ENCODE data around the gene CD70.
"Not testable (repeated sequence)": the region's sequence is repeated elsewhere in the genome, so short reads cannot be mapped to it uniquely, and the experiment has no call there.

Gene CD70

DNA sequence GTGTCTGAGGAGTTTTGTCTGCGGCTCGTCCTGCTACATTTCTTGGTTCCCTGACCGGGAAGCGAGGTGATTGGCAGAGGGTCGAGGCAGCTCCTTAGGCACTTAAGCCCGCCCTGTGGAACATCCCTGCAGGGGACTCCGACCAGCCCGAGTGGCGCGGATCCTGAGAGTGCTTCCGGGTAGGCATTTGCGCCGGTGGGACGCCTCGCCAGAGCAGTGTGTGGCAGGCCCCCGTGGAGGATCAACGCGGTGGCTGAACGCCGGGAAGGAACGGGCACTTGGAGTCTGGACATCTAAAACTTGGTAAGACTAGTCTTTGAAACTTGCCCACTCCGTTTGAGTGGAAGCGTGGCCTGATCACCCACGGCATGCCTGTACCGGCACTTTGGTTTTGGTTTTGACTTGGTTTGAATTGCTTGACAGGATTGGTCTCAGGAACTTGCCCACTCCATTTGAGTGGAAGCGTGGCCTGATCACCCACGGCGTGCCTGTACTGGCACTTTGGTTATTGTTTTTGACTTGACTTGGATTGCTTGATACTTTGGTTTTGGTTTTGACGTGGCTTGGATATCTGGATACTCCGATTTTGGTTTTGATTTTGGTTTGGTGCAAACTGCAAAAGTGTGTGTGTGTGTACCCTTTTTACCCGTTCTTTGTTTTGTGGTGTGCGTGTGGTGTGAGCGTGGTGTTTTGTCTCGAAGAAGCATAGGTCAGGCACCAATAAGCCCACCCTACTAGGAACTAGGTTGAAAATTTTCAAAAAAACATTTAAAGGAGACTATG lies 6.7 kb upstream of the CD70 start:
- not testable (repeated sequence) for H3K4me3 ChIP-seq (ENCODE audit: low read length); H3K4me1 ChIP-seq (ENCODE audit: insufficient read depth, low read length); H3K27ac ChIP-seq (ENCODE audit: low read depth, low read length); H3K9ac ChIP-seq (ENCODE audit: low read depth, low read length); H3K36me3 ChIP-seq (ENCODE audit: insufficient read depth, low read length)
- Histone ChIP-seq H3K9me3 (ENCODE audit: insufficient read depth, low read depth, low read length) (peaks cover 28% of the 10 kb centered on the region), H3K27me3 (ENCODE audit: insufficient read depth, low read length) (peaks cover 11% of the 10 kb centered on the region)
- 89% methylated on average over 32 of the region's 34 CpGs for WGBS

GRCh38 chr19:6596621-6597020 lies 5.7 kb upstream of the CD70 start:
- no peak overlapping the region for H3K4me3 ChIP-seq (ENCODE audit: low read length)
- no peak overlapping the region for H3K27ac ChIP-seq (ENCODE audit: low read depth, low read length)
- 75% methylated on average over 7 of the region's 7 CpGs for WGBS
- no peak overlapping the region for H3K9ac ChIP-seq (ENCODE audit: low read depth, low read length)
- peaks cover 19% of the 10 kb centered on the region for H3K27me3 ChIP-seq (ENCODE audit: insufficient read depth, low read length)
- no peaks in the 10 kb centered on the region for H3K36me3 ChIP-seq (ENCODE audit: insufficient read depth, low read length)
- no peaks in the 10 kb centered on the region for H3K4me1 ChIP-seq (ENCODE audit: insufficient read depth, low read length)
- H3K9me3 ChIP-seq (ENCODE audit: insufficient read depth, low read depth, low read length), result peaks cover 26% of the 10 kb centered on the region

DNA sequence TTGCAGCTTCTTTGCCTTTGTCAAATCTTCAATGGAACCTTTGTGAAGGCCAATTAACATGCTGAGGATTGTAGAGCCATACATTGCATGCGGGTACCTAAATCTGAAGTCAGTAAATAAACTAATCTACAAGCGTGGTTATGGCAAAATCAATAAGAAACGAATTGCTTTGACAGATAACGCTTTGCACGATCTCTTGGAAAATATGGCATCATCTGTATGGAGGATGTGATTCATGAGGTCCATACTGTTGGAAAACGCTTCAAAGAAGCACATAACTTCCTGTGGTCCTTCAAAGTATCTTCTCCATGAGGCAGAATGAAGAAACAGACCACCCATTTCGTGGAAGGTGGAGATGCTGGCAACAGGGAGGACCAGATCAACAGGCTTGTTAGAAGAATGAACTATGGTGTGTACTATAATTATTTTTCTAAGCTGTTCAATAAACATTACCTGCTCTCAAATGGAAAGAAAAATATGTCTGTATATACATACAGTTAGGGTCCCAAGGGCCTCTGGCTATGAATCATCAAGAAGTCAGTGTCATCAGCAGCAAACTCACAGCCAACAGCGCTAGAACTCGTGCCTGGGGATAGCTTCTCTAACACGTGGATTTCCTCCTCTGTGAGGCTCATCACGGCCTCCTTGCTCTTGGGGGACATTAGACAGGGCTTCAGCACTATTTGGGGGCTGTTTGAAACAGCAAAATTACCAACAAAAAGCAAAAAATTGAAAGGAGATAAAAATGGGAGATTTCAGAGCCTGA lies 2.9 kb upstream of the CD70 start:
- WGBS, result 59% methylated on average over 11 of the region's 11 CpGs
- no peak overlapping the region for H3K9ac ChIP-seq (ENCODE audit: low read depth, low read length)
- H3K27ac ChIP-seq (ENCODE audit: low read depth, low read length), result no peak overlapping the region

DNA sequence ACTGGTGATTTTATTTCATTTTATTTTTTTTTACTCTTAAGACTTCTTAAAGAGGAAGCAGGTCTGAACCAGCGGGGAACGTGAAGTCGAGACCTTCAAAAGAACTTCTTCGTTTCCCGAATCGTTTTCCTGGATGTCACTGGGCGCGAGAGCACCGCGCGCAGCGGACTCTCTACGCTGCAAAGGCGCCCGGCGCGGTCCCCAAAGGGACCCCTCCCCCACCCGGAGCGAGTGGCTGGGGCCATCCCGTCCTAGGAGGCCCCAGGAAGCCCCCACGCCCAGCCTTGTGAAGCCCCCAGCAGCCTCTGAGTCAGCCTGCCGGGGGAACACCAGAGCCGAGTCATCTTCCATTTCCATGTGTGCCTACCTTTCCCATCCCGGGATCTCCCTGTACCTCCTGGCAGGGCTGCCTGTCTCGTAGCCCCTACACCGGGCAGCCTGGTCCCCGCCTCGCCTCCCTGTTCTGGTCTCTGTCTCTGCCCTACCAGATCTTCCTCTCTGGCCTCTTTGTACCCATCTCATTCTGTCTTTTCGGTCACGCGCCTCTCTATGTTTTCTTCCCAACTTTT lies 608 bp downstream of the CD70 start:
- Histone ChIP-seq H3K9ac (ENCODE audit: low read depth, low read length) (no peak overlapping the region), H3K4me3 (ENCODE audit: low read length) (peak overlapping the region; percentile 48), H3K4me1 (ENCODE audit: insufficient read depth, low read length) (peaks cover 12% of the 10 kb centered on the region), H3K9me3 (ENCODE audit: insufficient read depth, low read depth, low read length) (peaks cover 2% of the 10 kb centered on the region; the same call in 1 of the 2 replicates), H3K36me3 (ENCODE audit: insufficient read depth, low read length) (no peaks in the 10 kb centered on the region), H3K27ac (ENCODE audit: low read depth, low read length) (no peak overlapping the region), H3K27me3 (ENCODE audit: insufficient read depth, low read length) (peaks cover 82% of the 10 kb centered on the region)
- WGBS, result 59% methylated on average over 31 of the region's 31 CpGs

More for the DNA sequence above, 2.9 kb upstream of the CD70 start:
- peaks cover 2% of the 10 kb centered on the region for H3K4me1 ChIP-seq (ENCODE audit: insufficient read depth, low read length)
- no peak overlapping the region for H3K4me3 ChIP-seq (ENCODE audit: low read length)
- H3K27me3 ChIP-seq (ENCODE audit: insufficient read depth, low read length), result peaks cover 47% of the 10 kb centered on the region
- H3K36me3 ChIP-seq (ENCODE audit: insufficient read depth, low read length), result no peaks in the 10 kb centered on the region
- peaks cover 22% of the 10 kb centered on the region for H3K9me3 ChIP-seq (ENCODE audit: insufficient read depth, low read depth, low read length)

- peaks cover 87% of the 10 kb centered on the region for H3K27me3 ChIP-seq (ENCODE audit: insufficient read depth, low read length)
- no peak overlapping the region for H3K27ac ChIP-seq (ENCODE audit: low read depth, low read length)
- WGBS, result 47% methylated on average over 16 of the region's 16 CpGs
- H3K4me3 ChIP-seq (ENCODE audit: low read length), result peak overlapping the region; percentile 48
- H3K9ac ChIP-seq (ENCODE audit: low read depth, low read length), result no peak overlapping the region
- H3K4me1 ChIP-seq (ENCODE audit: insufficient read depth, low read length), result peaks cover 12% of the 10 kb centered on the region
- H3K36me3 ChIP-seq (ENCODE audit: insufficient read depth, low read length), result no peaks in the 10 kb centered on the region
- 0 out of 2 replicates have a peak, but pooled peaks cover 2% of the 10 kb centered on the region for H3K9me3 ChIP-seq (ENCODE audit: insufficient read depth, low read depth, low read length)
These were observed 1.2 kb downstream of the CD70 start for GRCh38 chr19:6589711-6590257.

DNA sequence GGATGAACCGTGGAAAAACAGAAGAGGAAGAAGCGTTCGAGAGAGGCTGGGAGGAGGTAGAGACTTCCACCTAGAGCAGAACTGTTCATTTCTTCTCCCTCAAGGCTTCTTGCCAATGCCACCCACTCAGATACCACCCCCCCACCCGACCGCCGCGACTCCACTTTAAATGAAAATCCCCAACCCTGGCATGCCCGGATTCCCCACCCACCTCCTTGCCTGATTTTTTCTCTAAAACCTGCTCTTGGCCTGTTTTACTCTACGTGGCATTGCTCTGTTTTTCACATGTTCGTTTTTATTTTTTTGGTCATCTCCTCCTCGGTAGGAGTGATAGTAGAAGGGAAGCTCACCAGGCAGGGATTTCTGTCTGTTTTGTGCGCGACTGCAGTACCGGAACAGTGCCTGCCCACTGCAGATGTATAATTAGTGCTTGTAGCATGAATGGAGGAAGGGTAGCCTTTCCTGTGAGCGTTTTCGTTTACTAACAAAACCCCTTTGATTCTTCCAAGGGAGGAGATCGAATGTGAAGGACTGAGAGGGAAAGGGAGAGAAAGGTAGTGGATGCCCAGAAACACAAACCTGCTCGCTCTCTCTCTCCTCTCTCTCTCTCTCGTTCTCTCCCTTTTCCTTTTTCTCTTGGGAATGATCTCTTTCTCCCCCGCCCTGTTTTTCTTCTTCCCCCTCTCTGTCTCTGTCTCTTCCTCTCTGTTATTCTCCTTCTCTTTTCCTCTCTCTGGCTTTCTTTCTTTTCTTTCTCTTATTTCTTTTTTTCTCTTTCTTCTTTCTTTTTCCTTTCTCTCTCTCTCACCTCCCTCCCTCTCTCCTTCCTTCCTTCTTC lies 2.2 kb downstream of the CD70 start:
- no peak overlapping the region for H3K9ac ChIP-seq (ENCODE audit: low read depth, low read length)
- no peak overlapping the region for H3K27ac ChIP-seq (ENCODE audit: low read depth, low read length)
- H3K36me3 ChIP-seq (ENCODE audit: insufficient read depth, low read length), result no peaks in the 10 kb centered on the region
- no peak overlapping the region for H3K4me3 ChIP-seq (ENCODE audit: low read length)
- peaks cover 85% of the 10 kb centered on the region for H3K27me3 ChIP-seq (ENCODE audit: insufficient read depth, low read length)
- H3K4me1 ChIP-seq (ENCODE audit: insufficient read depth, low read length), result peaks cover 12% of the 10 kb centered on the region
- WGBS, result 57% methylated on average over 18 of the region's 20 CpGs
- H3K9me3 ChIP-seq (ENCODE audit: insufficient read depth, low read depth, low read length), result 0 out of 2 replicates have a peak, but pooled peaks cover 1% of the 10 kb centered on the region

GRCh38 chr19:6587998-6588507 lies 2.9 kb downstream of the CD70 start:
- peaks cover 79% of the 10 kb centered on the region for H3K27me3 ChIP-seq (ENCODE audit: insufficient read depth, low read length)
- WGBS, result 60% methylated on average over 9 of the region's 9 CpGs
- no peaks in the 10 kb centered on the region for H3K36me3 ChIP-seq (ENCODE audit: insufficient read depth, low read length)
- H3K4me1 ChIP-seq (ENCODE audit: insufficient read depth, low read length), result peaks cover 12% of the 10 kb centered on the region
- H3K4me3 ChIP-seq (ENCODE audit: low read length), result peak overlapping the region; percentile 47
- no peak overlapping the region for H3K27ac ChIP-seq (ENCODE audit: low read depth, low read length)
- no peak overlapping the region for H3K9ac ChIP-seq (ENCODE audit: low read depth, low read length)
- no peaks in the 10 kb centered on the region for H3K9me3 ChIP-seq (ENCODE audit: insufficient read depth, low read depth, low read length)

GRCh38 chr19:6587093-6587820 lies 3.7 kb downstream of the CD70 start:
- Histone ChIP-seq H3K27ac (ENCODE audit: low read depth, low read length) (no peak overlapping the region), H3K36me3 (ENCODE audit: insufficient read depth, low read length) (no peaks in the 10 kb centered on the region), H3K9me3 (ENCODE audit: insufficient read depth, low read depth, low read length) (no peaks in the 10 kb centered on the region), H3K9ac (ENCODE audit: low read depth, low read length) (no peak overlapping the region), H3K4me3 (ENCODE audit: low read length) (peak overlapping the region; percentile 47), H3K4me1 (ENCODE audit: insufficient read depth, low read length) (peaks cover 12% of the 10 kb centered on the region), H3K27me3 (ENCODE audit: insufficient read depth, low read length) (peaks cover 75% of the 10 kb centered on the region)
- WGBS, result 54% methylated on average over 27 of the region's 27 CpGs

DNA sequence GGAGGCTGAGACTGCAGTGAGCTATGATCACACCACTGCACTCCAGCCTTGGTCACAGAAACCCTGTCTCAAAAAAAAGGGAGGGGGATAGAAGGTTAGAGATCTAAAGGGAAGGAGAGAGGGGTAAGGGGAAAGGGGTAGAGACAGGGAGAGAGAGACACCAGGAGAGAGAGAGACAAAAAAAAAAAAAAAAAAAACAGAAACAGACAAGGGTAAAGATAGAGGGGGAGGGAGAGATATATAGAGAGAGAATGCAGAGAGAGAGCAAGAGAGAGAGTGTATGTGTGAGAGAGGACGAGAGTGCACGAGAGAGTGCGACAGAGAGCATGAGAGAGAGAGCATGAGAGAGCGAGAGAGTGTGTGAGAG lies 4.2 kb downstream of the CD70 start:
- Histone ChIP-seq H3K4me1 (ENCODE audit: insufficient read depth, low read length) (peaks cover 12% of the 10 kb centered on the region), H3K27me3 (ENCODE audit: insufficient read depth, low read length) (peaks cover 71% of the 10 kb centered on the region), H3K9me3 (ENCODE audit: insufficient read depth, low read depth, low read length) (no peaks in the 10 kb centered on the region), H3K27ac (ENCODE audit: low read depth, low read length) (no peak overlapping the region), H3K9ac (ENCODE audit: low read depth, low read length) (no peak overlapping the region), H3K36me3 (ENCODE audit: insufficient read depth, low read length) (no peaks in the 10 kb centered on the region), H3K4me3 (ENCODE audit: low read length) (peak overlapping the region; percentile 47)
- 51% methylated on average over 4 of the region's 4 CpGs for WGBS

DNA sequence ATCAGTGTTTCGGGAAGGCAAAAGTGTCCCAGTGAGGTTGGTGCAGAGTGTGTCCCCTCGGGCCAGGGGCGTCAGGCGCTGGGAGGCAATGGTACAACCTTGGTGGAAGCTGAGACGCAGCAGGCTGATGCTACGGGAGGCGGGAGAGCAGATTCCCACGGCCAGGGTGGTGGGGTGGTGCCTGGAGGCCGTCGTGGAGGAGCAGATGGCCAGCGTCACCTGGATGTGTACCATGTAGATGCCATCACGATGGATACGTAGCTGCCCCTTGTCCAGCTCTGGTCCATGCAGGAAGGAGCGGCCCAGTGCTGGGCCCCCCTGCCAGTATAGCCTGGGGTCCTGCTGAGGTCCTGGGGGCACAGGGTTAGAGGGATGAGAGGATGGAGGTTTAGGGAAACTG lies 4.9 kb downstream of the CD70 start:
- no peak overlapping the region for H3K27ac ChIP-seq (ENCODE audit: low read depth, low read length)
- H3K4me3 ChIP-seq (ENCODE audit: low read length), result no peak overlapping the region
- no peak overlapping the region for H3K9ac ChIP-seq (ENCODE audit: low read depth, low read length)
- WGBS, result 82% methylated on average over 14 of the region's 14 CpGs
- H3K27me3 ChIP-seq (ENCODE audit: insufficient read depth, low read length), result peaks cover 65% of the 10 kb centered on the region
- H3K4me1 ChIP-seq (ENCODE audit: insufficient read depth, low read length), result peaks cover 12% of the 10 kb centered on the region
- no peaks in the 10 kb centered on the region for H3K9me3 ChIP-seq (ENCODE audit: insufficient read depth, low read depth, low read length)
- H3K36me3 ChIP-seq (ENCODE audit: insufficient read depth, low read length), result no peaks in the 10 kb centered on the region

Measured in HUES64 (cell line).